Measurements from ENCODE around the gene RAB3B. TPM values are rescaled to one million over a fixed set of nuclear protein-coding genes. Genes with fewer than 3 reads are reported as not detected.
A peak's percentile ranks its signal among the peaks of the same experiment; 100 is the strongest.

Gene RAB3B
- total and polyA plus RNA-seq, 2 of the 4 experiments (the other 2 are of a cell fraction), result 33.6 to 78.5 TPM

- TF ChIP-seq RCOR1 (IDR thresholded peaks at IDR 0.05; ENCODE audit: insufficient replicate concordance, low read length) (no peak), MAZ (IDR thresholded peaks at IDR 0.05; ENCODE audit: borderline replicate concordance, low read depth, low read length) (no peak), NFE2L2 (IDR thresholded peaks at IDR 0.05; ENCODE audit: low read depth, low read length) (no peak), RAD21 (IDR thresholded peaks at IDR 0.05; ENCODE audit: low read length) (peak; percentile 44), USF2 (IDR thresholded peaks at IDR 0.05; ENCODE audit: low read depth, low read length) (no peak), BHLHE40 (IDR thresholded peaks at IDR 0.05; ENCODE audit: low read depth, low read length) (no peak), SMC3 (IDR thresholded peaks at IDR 0.05; ENCODE audit: low read depth, low read length) (peak; percentile 45), MAFK (IDR thresholded peaks at IDR 0.05; ENCODE audit: low read depth, low read length) (no peak)
- no peak overlapping the region for H2AK9ac ChIP-seq (replicated peaks; ENCODE audit: low read depth, low read length, poor library complexity)
- no peak overlapping the region for H3K56ac ChIP-seq (ENCODE audit: extremely low read depth, insufficient read depth, low read length)
- peak overlapping the region; percentile 9; the same call in 1 of the 3 replicates for H2BK15ac ChIP-seq (ENCODE audit: low read depth, low read length)
- H3K36me3 ChIP-seq (ENCODE audit: control insufficient read depth, insufficient read depth, low read length), result peaks cover 35% of the 10 kb centered on the region
- no peak overlapping the region for H3K9ac ChIP-seq (ENCODE audit: low read depth, low read length)
- in situ Hi-C loops (cut with MboI; ENCODE audit: low sequenced_read_pairs) (no loop called here), intact Hi-C loops (cut with micrococcal nuclease) (no loop called here), dilution Hi-C loops (cut with HindIII; ENCODE audit: low sequenced_read_pairs, unreplicated experiment) (no loop called here)
- 63% methylated on average over 2 of the region's 4 CpGs; no CpG with 5 or more reads in 1 of the 2 experiments for WGBS, 2 experiments (ENCODE audit: extremely low coverage in 2 of 2, insufficient read length in 1 of 2)
- no peak overlapping the region for H3K4me2 ChIP-seq (ENCODE audit: low read depth, low read length)
- POLR2A ChIA-PET (ENCODE audit: unreplicated experiment), result no interaction called here
- peak overlapping the region; percentile 7 for H2BK5ac ChIP-seq (ENCODE audit: low read depth, low read length, poor library complexity, severe bottlenecking)
- no TSS peak for BruUV-seq (replicated peaks)
- H3K79me1 ChIP-seq (ENCODE audit: low read depth in 1 of 2, low read length in 2 of 2), result peaks cover 56 to 73% of the 10 kb centered on the region in 2 experiments
- H3K4ac ChIP-seq (ENCODE audit: low read depth, low read length), result peak overlapping the region; percentile 41; the same call in 1 of the 2 replicates
- H3K4me3 ChIP-seq (ENCODE audit: insufficient read depth, low read depth, low read length), result no peak overlapping the region
- peak overlapping the region; percentile 79 for H2BK120ac ChIP-seq (ENCODE audit: low read depth, low read length)
- no peak overlapping the region for H4K91ac ChIP-seq (ENCODE audit: insufficient read depth, low read depth, low read length)
- ATAC-seq (ENCODE audit: low read depth) (peak; percentile 83), DNase-seq (peak; percentile 37)
- 0 out of 4 replicates have a peak overlapping the region, but pooled peaks of 1 of the 2 experiments have one; percentile 50 for H4K8ac ChIP-seq (ENCODE audit: low read depth in 2 of 2, low read length in 2 of 2)
- H3K27me3 ChIP-seq (ENCODE audit: control insufficient read depth, insufficient read depth, low read length), result no peaks in the 10 kb centered on the region
- CTCF ChIA-PET, result no interaction called here
- H3K9me1 ChIP-seq (ENCODE audit: insufficient read depth, low read length), result peaks cover 18% of the 10 kb centered on the region
- no peak overlapping the region for H4K5ac ChIP-seq (ENCODE audit: low read depth, low read length)
- 0 out of 2 replicates have a peak overlapping the region, but pooled peaks have one; percentile 11 for H3K14ac ChIP-seq (replicated peaks; ENCODE audit: low read depth, low read length)
- H3K27ac ChIP-seq (ENCODE audit: insufficient read depth, low read length), result no peak overlapping the region
- no peak overlapping the region for H2AFZ ChIP-seq (replicated peaks; ENCODE audit: low read length, poor library complexity)
- peak overlapping the region; percentile 69 for H2BK20ac ChIP-seq (ENCODE audit: low read depth, low read length)
- H3K23ac ChIP-seq (ENCODE audit: low read depth, low read length), result no peak overlapping the region
- no peaks in the 10 kb centered on the region; the same call in 1 of the 2 replicates for H3K4me1 ChIP-seq (ENCODE audit: control insufficient read depth, insufficient read depth, low read length)
- peak overlapping the region; percentile 27; the same call in 1 of the 2 replicates for H2AK5ac ChIP-seq (ENCODE audit: low read depth, low read length)
- no peaks in the 10 kb centered on the region for H4K20me1 ChIP-seq (ENCODE audit: insufficient read depth, low read length)
- peaks cover 4% of the 10 kb centered on the region for H3K9me3 ChIP-seq (ENCODE audit: control insufficient read depth, insufficient read depth, low read length)
- H3K18ac ChIP-seq (ENCODE audit: low read depth, low read length), result peak overlapping the region; percentile 28; the same call in 1 of the 2 replicates
Observed at GRCh38 chr1:51936531-51936930, 54.0 kb downstream of the RAB3B start.

All from IMR-90 (cell line).